NCI-H345 treated with DMSO at 0.1 percent for 48 hours (cell line): Measurements from ENCODE around the gene VIL1.

Experiments used
- DNase-seq: peaks from one replicate; lab custom pipeline; 2025; ENCODE audit not compliant: unreplicated experiment; lab: John Stamatoyannopoulos, UW

Gene VIL1

DNA sequence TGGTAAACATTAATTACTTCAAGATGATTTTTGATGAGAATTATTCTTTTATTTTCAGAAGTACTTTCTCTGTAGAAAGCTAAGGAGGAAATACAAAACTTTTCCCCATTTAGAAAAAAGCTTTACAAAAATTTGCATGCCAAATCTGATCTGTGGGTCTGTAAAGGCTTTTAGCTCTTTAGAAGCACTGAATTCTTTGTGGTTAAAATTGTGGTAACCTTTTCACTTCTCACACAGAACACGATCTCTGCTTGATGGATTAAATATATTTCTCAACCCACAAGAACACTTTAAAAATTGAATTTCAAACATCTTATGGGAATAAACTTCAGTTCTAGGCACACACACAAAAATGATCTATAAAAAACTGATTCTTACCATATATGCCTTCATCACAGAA, 63.7 kb downstream of the VIL1 start:
- no peak for DNase-seq

DNA sequence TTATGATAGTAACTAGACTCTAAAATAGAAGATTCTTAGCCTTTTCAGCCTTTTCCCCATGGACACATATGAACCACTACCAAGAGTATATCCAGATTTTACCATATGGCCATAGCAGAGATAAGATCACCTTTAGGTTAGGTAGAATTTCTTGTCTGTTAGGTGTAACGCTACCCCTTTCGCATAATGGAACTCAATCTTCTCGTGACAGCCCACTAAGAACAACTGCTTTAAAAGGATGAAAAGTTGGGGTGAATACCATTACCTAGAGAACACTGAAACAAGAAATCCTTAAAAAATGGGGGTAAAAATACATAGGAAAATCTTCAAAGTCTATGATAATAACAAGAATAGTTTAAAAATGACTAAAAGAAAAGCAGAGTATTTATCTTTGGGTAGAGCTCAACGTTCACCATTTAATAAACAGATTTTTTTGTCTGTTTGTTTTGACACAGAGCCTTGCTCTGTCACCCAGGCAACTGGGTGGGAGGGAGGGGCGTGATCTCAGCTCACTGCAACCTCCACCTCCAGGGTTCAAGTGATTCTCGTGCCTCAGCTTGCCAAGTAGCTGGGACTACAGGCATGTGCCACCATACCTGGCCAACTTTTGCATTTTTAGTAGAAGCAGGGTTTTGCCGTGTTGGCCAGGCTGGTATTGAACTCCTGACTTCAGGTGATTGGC, 67.2 kb downstream of the VIL1 start:
- no peak for DNase-seq

DNA sequence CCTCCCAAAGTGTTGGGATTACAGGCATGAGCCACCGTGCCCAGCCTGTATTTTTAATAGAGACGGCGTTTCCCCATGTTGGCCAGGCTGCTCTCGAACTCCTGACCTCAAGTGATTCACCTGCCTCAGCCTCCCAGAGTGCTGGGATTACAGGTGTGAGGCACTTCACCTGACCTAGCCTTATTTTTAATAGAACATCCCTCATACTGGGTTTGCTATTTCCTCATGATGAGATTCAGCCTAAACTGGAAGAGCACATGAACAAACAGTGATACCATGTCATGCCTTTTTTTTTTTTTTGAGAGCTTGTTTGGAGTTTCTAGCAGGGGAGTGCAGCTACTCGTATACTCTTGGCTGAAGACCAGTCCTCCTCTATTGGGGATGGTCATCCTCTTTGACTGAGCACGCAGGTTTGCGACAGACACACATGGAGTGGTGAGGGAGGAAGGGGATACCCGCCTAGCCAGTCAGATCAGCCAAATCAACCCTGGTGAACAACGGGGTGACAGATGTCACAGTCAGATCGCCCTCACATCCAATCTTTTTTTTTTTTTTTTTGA, 81.7 kb downstream of the VIL1 start:
- DNase-seq, result no peak

DNA sequence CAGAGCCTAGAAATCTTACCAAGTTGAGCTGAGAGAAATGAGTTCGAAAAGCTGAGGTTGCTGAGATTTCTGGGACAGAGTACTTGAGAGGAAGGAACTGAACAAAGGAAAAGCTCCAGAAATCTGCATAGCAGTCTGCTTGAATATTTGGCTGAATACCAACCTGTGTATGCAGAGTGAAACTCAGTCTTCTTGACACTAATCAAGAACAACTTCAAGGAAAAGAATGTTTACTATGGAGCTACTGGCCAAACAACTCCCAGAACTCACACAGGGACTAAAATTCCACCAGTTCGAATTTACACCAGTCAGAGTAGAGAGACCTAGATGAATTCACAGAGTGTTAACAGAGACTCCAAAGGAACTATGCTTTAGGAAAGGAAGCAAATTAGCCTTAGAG, 82.7 kb downstream of the VIL1 start:
- no peak for DNase-seq
